Right lobe of liver (tissue), 6 donors: ENCODE measurements around the gene PTPRD. TPM values are rescaled to one million over a fixed set of nuclear protein-coding genes. Genes with fewer than 3 reads are reported as not detected.
A peak's percentile ranks its signal among the peaks of the same experiment; 100 is the strongest.

Experiments used
- ATAC-seq, 4 donors: fragments of 200-7000 bp; cut with Tn5 transposase; one replicate each; pipeline ENCODE4 v1.9.1; 2020; ENCODE audit warnings: mild to moderate bottlenecking in 4 of 4, moderate library complexity in 4 of 4
- DNase-seq, 3 donors: peaks; one replicate each; pipeline ENCODE4 v3.0.0-alpha.2; 2020
- H3K27ac ChIP-seq, 3 donors: fragments of 200-600 bp; one replicate each; pipeline ENCODE4 v1.8.0; 2022
- H3K27me3 ChIP-seq, 2 donors: fragments of 200-600 bp; one replicate each; pipeline ENCODE4 v1.8.0; 2022
- H3K36me3 ChIP-seq, 4 donors: fragments of 200-600 bp; sonication (generic) in 1 of 4; one replicate each; pipeline versions ENCODE4 v1.5.1 to v1.8.0; 2017 to 2022; ENCODE audit warnings: control low read depth in 1 of 4
- H3K4me1 ChIP-seq, 4 donors: fragments of 200-600 bp; sonication (generic) in 1 of 4; one replicate each; pipeline versions ENCODE4 v1.5.1 to v1.8.0; 2017 to 2022; ENCODE audit warnings: control low read depth in 1 of 4
- H3K4me3 ChIP-seq, 3 donors: fragments of 200-600 bp; one replicate each; pipeline ENCODE4 v1.8.0; 2022
- H3K9me3 ChIP-seq, 4 donors: fragments of 200-600 bp; sonication (generic) in 1 of 4; one replicate each; pipeline versions ENCODE4 v1.5.1 to v1.8.0; 2017 to 2022; ENCODE audit warnings: control low read depth in 1 of 4
- CTCF ChIP-seq, 4 donors: fragments of 200-600 bp in 3 of 4; fragments of 450-650 bp in 1 of 4; IDR thresholded peaks; one replicate each; pipeline versions ENCODE4 v1.5.1 to v1.8.0; 2016 to 2022; ENCODE audit warnings: antibody characterized with exemption in 4 of 4, mild to moderate bottlenecking in 2 of 4
- POLR2A ChIP-seq: fragments of 450-650 bp; IDR thresholded peaks from one replicate; pipeline ENCODE4 v1.6.1; 2017; ENCODE audit warnings: antibody characterized with exemption, mild to moderate bottlenecking
- WGBS: methylation state at CpG from one replicate; pipeline ENCODE4 v1.1.6; 2018; ENCODE audit warnings: low coverage, low lambda C conversion rate; ENCODE audit not compliant: insufficient coverage; ENCODE audit errors: missing lambda C conversion rate; 5-methylcytosine and 5-hydroxymethylcytosine counted together
- intact Hi-C, 2 donors: fragments of 100-400 bp; cut with DNase I; formaldehyde crosslinking; loops; one replicate each; pipeline versions ENCODE4 v1.11.2 to v1.14.1; 2022
- total RNA-seq, 6 experiments: library from RNA; depleted of rRNA in 2 of 6; stranded (reverse); fragments of >200 nt in 2 of 6; fragmentation: NEBNext Ultra II Directional in 3 of 6; extraction: Animal tissue kit (Norgen Biotek cat#: 25700) in 3 of 6; gene quantifications; one replicate each; pipeline versions ENCODE4 v1.1.0 to v1.2.4, GENCODE V29; 2016 to 2023
- donor health status: DM: no; HTN: yes; CAD: no.
- donor health status: DM: no; HTN: no; CAD: no.
- donor health status: DM: no; HTN: no; CAD: no.
- donor health status: DM: no; HTN: yes; CAD: no.
- donor health status: DM: no; HTN: yes; CAD: no.

Gene PTPRD
- total RNA-seq, 6 experiments from 2014 or later = 5.4 to 29.8 (median 13.9) TPM

GRCh38 chr9:8643896-8644295 lies 1968.9 kb downstream of the PTPRD start:
- DNase-seq (no peak), ATAC-seq (peak in 1 of 4 donors; percentile 23)
- no peak for TF ChIP-seq CTCF (IDR thresholded peaks at IDR 0.05)
- TF ChIP-seq POLR2A = no peak
- Histone ChIP-seq H3K27ac (no peak overlapping the region), H3K27me3 (no peaks in the 10 kb centered on the region), H3K9me3 (no peaks in the 10 kb centered on the region), H3K36me3 (no peaks in the 10 kb centered on the region), H3K4me1 (no peaks in the 10 kb centered on the region), H3K4me3 (no peak overlapping the region)
- WGBS = 100% methylated on average over 1 of the region's 5 CpGs
- intact Hi-C loops = no loop called here

- WGBS = no CpG with 5 or more reads among the region's 6 CpGs
- Histone ChIP-seq H3K27me3 (no peaks in the 10 kb centered on the region), H3K9me3 (no peaks in the 10 kb centered on the region), H3K4me1 (no peaks in the 10 kb centered on the region), H3K27ac (no peak overlapping the region), H3K4me3 (no peak overlapping the region), H3K36me3 (no peaks in the 10 kb centered on the region)
- DNase-seq (peak in 1 of 3 donors; percentile 37), ATAC-seq (peak in 1 of 4 donors; percentile 19)
- intact Hi-C loops = no loop called here
- TF ChIP-seq POLR2A (no peak), CTCF (IDR thresholded peaks at IDR 0.05) (no peak)
These were observed 1969.3 kb downstream of the PTPRD start for GRCh38 chr9:8643464-8643863.

- intact Hi-C loops = no loop called here
- Histone ChIP-seq H3K4me1 (no peaks in the 10 kb centered on the region), H3K4me3 (no peak overlapping the region), H3K36me3 (no peaks in the 10 kb centered on the region), H3K9me3 (no peaks in the 10 kb centered on the region), H3K27me3 (no peaks in the 10 kb centered on the region), H3K27ac (no peak overlapping the region)
- DNase-seq = no peak
- WGBS = 59% methylated on average over 3 of the region's 3 CpGs
- no peak for ATAC-seq
- TF ChIP-seq CTCF (IDR thresholded peaks at IDR 0.05) = no peak
- TF ChIP-seq POLR2A = no peak
These were observed 1972.0 kb downstream of the PTPRD start for GRCh38 chr9:8640761-8641160.

- intact Hi-C loops = no loop called here
- Histone ChIP-seq H3K27me3 (no peaks in the 10 kb centered on the region), H3K36me3 (no peaks in the 10 kb centered on the region), H3K9me3 (no peaks in the 10 kb centered on the region), H3K4me1 (no peaks in the 10 kb centered on the region), H3K4me3 (no peak overlapping the region), H3K27ac (no peak overlapping the region)
- DNase-seq (no peak), ATAC-seq (no peak)
- TF ChIP-seq POLR2A = no peak
- TF ChIP-seq CTCF (IDR thresholded peaks at IDR 0.05) = no peak
- 89% methylated on average over 1 of the region's 1 CpG for WGBS
These were observed 1975.2 kb downstream of the PTPRD start for GRCh38 chr9:8637626-8638025.

GRCh38 chr9:8633784-8634183 lies 1979.0 kb downstream of the PTPRD start:
- H3K27ac ChIP-seq = no peak overlapping the region
- H3K4me1 ChIP-seq = no peaks in the 10 kb centered on the region
- intact Hi-C loops = no loop called here
- H3K4me3 ChIP-seq = no peak overlapping the region
- TF ChIP-seq CTCF (IDR thresholded peaks at IDR 0.05) (no peak), POLR2A (no peak)
- DNase-seq = no peak
- H3K27me3 ChIP-seq = no peaks in the 10 kb centered on the region
- no peak for ATAC-seq
- H3K36me3 ChIP-seq = no peaks in the 10 kb centered on the region
- WGBS = 57% methylated on average over 3 of the region's 3 CpGs
- no peaks in the 10 kb centered on the region for H3K9me3 ChIP-seq
